22Rv1 (cell line): Measurements from ENCODE around the gene IL17RA.

Experiments
- CTCF ChIP-seq: fragments of 450-650 bp; IDR thresholded peaks from 2 replicates; pipeline ENCODE4 v1.5.1; 2017; ENCODE audit warnings: mild to moderate bottlenecking
- ZFX ChIP-seq: fragments of 450-650 bp; IDR thresholded peaks from 2 replicates; pipeline ENCODE4 v1.6.1; 2017; ENCODE audit warnings: antibody characterized with exemption, borderline replicate concordance

- TF ChIP-seq CTCF, result no peak
- TF ChIP-seq ZFX, result no peak
Observed at GRCh38 chr22:17158568-17159503, 74.0 kb downstream of the IL17RA start, which contains the start of gene HDHD5.
